GM18520 (cell line): ENCODE data around the gene GAN.
"Not testable (repeated sequence)": the region's sequence is repeated elsewhere in the genome, so short reads cannot be mapped to it uniquely, and the experiment has no call there.

ENCODE experiments used
- ATAC-seq: cut with Tn5 transposase; IDR thresholded peaks from one replicate; pipeline ENCODE4 v1.9.1; 2021; ENCODE audit not compliant: unreplicated experiment

GAN gene

GRCh38 chr16:81421536-81421935, 106.8 kb downstream of the GAN start:
- no peak for ATAC-seq

GRCh38 chr16:81422153-81422552, 107.4 kb downstream of the GAN start:
- not testable (repeated sequence) for ATAC-seq

DNA sequence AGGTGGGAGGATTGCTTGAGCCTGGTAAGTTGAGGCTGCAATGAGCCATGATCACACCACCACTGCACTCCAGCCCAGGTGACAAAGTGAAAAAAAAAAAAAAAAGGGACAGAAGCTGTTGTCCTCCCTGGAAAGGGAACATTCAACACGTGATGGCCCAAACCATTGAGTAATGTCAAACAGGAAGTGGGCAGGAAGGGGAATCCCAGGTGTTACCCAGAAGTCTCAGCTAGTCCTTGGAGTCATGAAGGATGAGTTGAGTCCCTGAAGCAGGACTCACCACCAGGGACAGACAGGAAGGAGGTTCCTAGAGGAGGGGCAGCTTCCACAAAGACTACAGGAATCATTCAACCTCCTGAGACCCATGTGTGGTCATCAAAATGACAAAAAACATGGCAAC, 110.0 kb downstream of the GAN start:
- no peak for ATAC-seq

GRCh38 chr16:81427219-81427618, 112.5 kb downstream of the GAN start:
- no peak for ATAC-seq

DNA sequence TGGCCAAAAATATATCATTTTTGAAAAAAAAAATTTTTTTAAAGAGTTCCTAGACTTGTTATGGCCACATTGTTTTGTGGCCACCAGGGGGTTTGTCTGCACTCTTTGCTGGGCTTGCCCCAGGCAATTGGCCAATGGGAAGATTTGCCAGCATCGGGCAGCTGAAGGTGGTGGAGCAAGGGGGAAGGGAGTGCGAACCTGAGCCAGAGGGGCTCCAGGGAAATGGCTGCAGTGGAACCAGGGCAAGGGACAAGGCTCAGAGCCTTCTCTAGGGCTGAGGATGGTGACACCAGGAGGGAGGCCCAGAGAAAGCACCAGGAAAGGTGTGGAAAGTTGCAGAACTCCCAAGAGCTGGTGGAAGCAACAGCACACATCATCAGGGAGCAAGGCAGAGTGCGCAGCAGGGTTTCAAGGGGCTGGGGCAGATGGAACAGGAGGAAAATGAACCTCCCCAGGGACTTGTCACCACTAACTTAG, 114.3 kb downstream of the GAN start:
- no peak for ATAC-seq

DNA sequence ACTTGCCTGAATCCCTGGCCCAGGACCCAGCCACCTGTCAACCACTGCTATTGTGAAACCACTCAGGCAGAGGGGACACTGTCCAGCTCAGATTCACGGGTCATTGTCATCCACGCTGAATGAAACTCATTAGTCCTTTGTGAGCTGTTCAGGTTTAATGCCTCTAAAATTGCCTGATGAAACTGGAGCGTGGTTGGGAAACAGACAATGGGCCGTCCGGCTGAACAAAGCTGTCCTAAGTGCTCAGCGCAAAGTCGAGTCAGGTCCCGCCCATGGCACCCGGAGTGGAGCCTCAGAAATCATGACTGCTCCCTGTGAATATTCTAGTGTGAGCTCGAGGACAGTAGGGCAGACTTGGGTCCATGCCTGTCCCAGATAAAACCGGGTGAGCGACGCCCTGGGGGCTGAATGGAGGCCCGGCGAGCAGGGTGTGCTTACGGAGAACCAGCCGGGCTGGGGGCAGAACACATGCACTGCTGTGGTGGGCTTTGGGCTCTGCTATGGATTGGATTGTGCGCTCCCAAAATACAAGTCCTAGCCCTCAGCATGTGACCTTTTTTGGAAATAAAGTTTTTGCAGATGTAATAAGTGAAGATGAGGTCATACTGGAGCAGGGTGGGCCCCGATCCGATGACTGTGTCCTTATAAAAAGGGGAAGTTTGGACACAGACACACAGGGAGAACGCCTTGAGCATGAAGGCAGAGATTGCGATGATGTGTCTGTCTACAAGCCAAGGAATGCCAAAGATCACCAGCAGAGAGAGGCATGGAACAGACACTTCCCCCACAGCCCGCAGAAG, 117.0 kb downstream of the GAN start:
- no peak for ATAC-seq

DNA sequence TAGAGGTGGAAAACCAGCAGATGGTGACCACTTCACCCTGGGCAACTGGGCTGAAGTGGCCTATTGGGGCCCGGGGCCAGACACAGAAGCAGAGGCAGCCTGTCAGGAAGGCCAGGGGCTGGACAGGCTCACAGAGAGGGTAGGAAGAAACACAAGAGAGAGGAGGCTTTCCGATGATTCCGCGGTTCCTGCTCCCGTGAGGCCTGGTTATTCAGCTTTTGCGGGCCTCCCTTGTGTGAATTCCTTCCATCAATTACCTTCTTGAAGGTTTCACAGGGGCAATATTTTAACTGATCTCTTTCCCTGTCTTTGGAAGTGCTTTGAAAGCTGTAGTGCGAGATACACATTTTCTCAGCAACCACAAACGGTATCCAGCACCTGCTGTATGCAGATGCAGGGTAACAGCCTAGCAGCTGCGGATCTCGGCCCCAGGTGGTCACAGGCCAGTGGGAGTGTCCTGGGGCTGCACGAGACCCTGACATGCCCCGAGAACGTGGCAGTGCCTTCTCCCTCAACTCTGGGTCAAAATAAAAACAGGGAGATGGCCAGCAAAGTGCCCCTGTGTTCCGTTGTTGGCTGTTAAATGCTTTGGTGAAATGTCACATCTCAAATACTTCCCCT, 118.3 kb downstream of the GAN start:
- ATAC-seq, result no peak

DNA sequence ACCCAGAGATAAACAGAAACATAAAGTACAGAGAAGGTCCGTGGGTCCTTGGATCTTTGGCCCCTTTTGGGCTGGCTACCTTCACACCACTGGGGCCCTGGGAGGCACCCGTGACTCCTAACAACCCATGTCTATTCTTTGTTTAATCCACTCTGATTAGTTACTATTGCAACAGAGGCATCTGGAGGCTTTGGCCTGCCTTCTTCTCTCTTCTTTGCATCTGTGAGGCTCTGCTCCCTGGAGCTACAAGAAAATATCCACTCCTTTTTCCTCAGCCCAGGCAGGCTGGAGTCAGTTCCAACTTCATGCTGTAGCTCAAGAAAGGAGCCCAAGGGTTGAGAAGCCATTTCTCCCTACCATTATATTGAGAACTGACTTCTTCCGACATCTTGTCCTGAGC, 120.3 kb downstream of the GAN start:
- no peak for ATAC-seq

DNA sequence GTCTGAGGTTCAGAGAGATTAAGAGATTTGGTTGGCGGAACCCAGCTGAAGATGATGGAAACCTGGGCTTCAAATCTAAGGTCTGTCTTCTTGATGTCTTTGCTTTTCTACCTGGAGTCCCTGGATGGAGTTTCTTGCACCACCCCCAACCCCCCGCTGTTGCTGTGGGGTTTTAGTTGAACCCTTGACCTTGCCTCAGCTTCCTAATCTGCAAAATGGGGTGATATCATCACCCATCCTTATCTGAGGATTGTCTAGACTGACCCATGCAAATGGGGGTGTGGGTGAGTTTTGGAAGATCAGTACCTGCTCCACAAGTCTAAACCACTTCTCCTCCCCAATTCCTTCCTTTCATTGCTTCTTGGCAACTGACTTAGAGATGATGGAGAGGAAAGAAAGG, 120.8 kb downstream of the GAN start:
- no peak for ATAC-seq

DNA sequence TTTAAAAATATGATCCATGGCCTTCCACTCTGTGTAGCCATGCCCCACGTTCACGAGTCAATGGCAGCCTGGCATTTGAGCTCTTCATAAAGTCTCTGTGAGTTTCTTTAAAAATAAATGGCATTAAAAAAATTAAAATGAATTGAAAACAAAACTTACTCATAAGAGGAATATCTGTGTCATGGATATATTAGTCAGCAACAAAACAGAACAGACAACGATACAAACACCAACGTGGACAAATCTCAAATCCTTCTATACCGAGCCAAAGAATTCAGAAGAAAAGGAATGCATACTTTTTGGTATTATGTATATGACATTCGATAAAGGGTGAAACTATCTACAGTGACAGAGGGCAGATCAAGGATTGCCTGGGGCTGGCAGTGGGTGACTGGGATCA, 121.6 kb downstream of the GAN start:
- ATAC-seq, result no peak

DNA sequence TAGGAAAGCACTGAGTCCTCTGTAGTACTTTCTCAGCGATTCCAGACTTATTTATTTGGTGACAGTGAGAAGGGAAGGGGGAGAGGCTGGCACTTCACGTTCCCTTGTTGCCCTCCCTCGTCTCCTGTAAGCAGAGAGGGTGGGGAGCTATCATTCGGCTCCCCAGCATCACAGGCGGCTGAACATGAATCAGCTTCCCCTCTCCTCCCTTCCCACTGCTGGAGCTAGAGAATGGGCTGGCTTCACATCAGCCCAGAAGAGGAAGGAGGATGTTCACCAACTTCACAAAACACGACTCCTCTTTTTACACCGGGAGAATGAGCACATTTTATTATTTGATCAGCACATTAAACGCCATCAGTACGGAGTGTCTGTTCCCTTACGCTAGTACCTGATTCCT, 123.1 kb downstream of the GAN start:
- ATAC-seq, result no peak
